ENCODE data around the gene NRAP.

DNA sequence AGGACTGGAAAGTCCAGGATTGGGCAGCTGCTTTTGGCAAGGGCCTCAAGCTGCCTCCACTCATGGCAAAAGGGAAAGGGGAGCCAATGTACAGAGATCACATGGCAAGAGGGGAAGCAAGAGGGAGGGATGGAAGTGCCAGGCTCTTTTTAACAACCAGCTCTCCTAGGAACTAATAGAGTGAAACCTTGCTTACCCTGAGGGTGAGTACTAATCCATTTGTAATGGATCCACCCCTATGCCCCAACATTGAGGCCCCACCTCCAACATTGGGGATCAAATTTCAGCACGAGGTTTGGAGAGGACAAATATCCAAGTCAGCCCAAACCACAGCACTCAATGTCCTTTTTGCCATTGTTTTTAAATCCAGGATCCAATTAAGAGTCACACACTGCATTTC, 98.5 kb downstream of the NRAP start:
- TF ChIP-seq POLR2A (IDR thresholded peaks at IDR 0.05; ENCODE audit: low read depth, low read length) (no peak), CTCF (conservative IDR thresholded peaks at IDR 0.05; ENCODE audit: low read depth, low read length) (no peak), RCOR1 (IDR thresholded peaks at IDR 0.05; ENCODE audit: insufficient replicate concordance, low read length) (no peak), MAZ (IDR thresholded peaks at IDR 0.05; ENCODE audit: borderline replicate concordance, low read depth, low read length) (no peak), MXI1 (IDR thresholded peaks at IDR 0.05; ENCODE audit: borderline replicate concordance, low read depth, low read length) (no peak)
- TF ChIP-seq, protein P1, sequence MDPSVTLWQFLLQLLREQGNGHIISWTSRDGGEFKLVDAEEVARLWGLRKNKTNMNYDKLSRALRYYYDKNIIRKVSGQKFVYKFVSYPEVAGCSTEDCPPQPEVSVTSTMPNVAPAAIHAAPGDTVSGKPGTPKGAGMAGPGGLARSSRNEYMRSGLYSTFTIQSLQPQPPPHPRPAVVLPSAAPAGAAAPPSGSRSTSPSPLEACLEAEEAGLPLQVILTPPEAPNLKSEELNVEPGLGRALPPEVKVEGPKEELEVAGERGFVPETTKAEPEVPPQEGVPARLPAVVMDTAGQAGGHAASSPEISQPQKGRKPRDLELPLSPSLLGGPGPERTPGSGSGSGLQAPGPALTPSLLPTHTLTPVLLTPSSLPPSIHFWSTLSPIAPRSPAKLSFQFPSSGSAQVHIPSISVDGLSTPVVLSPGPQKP (IDR thresholded peaks at IDR 0.05; ENCODE audit: borderline replicate concordance, low read depth, low read length) = no peak
